K562 (cell line): ENCODE data around the gene ABCB9. TPM values are rescaled to one million over a fixed set of nuclear protein-coding genes. Genes with fewer than 3 reads are reported as not detected.
A peak's percentile ranks its signal among the peaks of the same experiment; 100 is the strongest.

Experiments
- L3MBTL2 ChIP-seq: fragments of 450-650 bp; IDR thresholded peaks from 2 replicates; pipeline ENCODE4 v1.6.1; 2016; ENCODE audit warnings: mild to moderate bottlenecking, moderate library complexity
- POLR2AphosphoS5 ChIP-seq: IDR thresholded peaks from 2 replicates; pipeline ENCODE4 v1.6.1; 2011; ENCODE audit warnings: mild to moderate bottlenecking, low read depth, low read length, moderate library complexity; ENCODE audit not compliant: control insufficient read depth, insufficient read depth
- TAL1 ChIP-seq: fragments of 450-650 bp; IDR thresholded peaks from 2 replicates; pipeline ENCODE4 v1.6.1; 2016; ENCODE audit warnings: mild to moderate bottlenecking
- THRAP3 ChIP-seq: fragments of 450-650 bp; IDR thresholded peaks from 2 replicates; pipeline ENCODE4 v1.6.1; 2016; ENCODE audit warnings: mild to moderate bottlenecking, inconsistent platforms, borderline replicate concordance
- UBTF ChIP-seq, 2 experiments: IDR thresholded peaks; 2 replicates each; pipeline ENCODE4 v1.6.1; 2012; ENCODE audit warnings: improper control_type of control experiment in 2 of 2, low read depth in 2 of 2, low read length in 2 of 2, borderline replicate concordance in 1 of 2
- ZBTB11 ChIP-seq, 3 experiments: fragments of 200-800 bp in 1 of 3; fragments of 250-450 bp in 1 of 3; fragments of 450-650 bp in 1 of 3; sonication (Bioruptor Pico) in 1 of 3; sonication (Bioruptor generic) in 1 of 3; formaldehyde crosslinking in 1 of 3; IDR thresholded peaks; 2 replicates each; pipeline versions ENCODE4 v1.6.1 to v1.8.0; 2016 to 2022; ENCODE audit warnings: mild to moderate bottlenecking in 2 of 3, missing genetic modification characterization in 2 of 3, missing compliant biosample characterization in 1 of 3, moderate library complexity in 1 of 3
- ZBTB7A ChIP-seq: IDR thresholded peaks from 2 replicates; pipeline ENCODE4 v1.6.1; 2011; ENCODE audit warnings: low read depth, mild to moderate bottlenecking, low read length, moderate library complexity, borderline replicate concordance; ENCODE audit not compliant: control insufficient read depth
- ZFX ChIP-seq: sonication (generic); formaldehyde crosslinking; IDR thresholded peaks from 2 replicates; pipeline ENCODE4 v1.8.0; 2022; ENCODE audit warnings: mild to moderate bottlenecking, missing genetic modification reagents, moderate library complexity
- polyA plus RNA-seq, 8 experiments: library from polyadenylated mRNA; depleted of rRNA in 4 of 8; stranded (reverse) in 5 of 8; unstranded in 3 of 8; fragments of >200 nt; fragmentation: Nextera tagmentation in 2 of 8; fragmentation: Illumina TruSeq in 1 of 8; extraction: Ambion mirVana in 2 of 8; extraction: Trizol in 1 of 8; gene quantifications; 2 replicates each; pipeline versions ENCODE4 v1.2.1 to v1.2.3, GENCODE V29; 2011 to 2014; ENCODE audit warnings: inconsistent platforms in 1 of 8, missing spikeins in 1 of 8
- total RNA-seq, 7 experiments: library from RNA; depleted of rRNA in 6 of 7; stranded (reverse); fragments of >200 nt in 6 of 7; fragmentation: Illumina TruSeq in 2 of 7; extraction: Trizol in 2 of 7; gene quantifications; 2 replicates each; pipeline versions ENCODE4 v1.2.1 to v1.2.3, GENCODE V29; 2011 to 2021; ENCODE audit warnings: low replicate concordance in 1 of 7
- TF ChIP-seq, protein P1 (sequence below), 2 experiments: fragments of 450-650 bp; IDR thresholded peaks; 2 replicates each; pipeline ENCODE4 v1.6.1; 2018; ENCODE audit warnings: mild to moderate bottlenecking in 2 of 2, low read depth in 1 of 2; ENCODE audit not compliant: partially characterized antibody in 2 of 2
- TF ChIP-seq, protein P2 (sequence below): sonication (generic); formaldehyde crosslinking; IDR thresholded peaks from 2 replicates; pipeline ENCODE4 v1.8.1; 2023; ENCODE audit warnings: mild to moderate bottlenecking, missing genetic modification reagents
- TF ChIP-seq, protein P3 (sequence below): sonication (generic); formaldehyde crosslinking; IDR thresholded peaks from 2 replicates; pipeline ENCODE4 v1.8.0; 2022; ENCODE audit warnings: mild to moderate bottlenecking, missing genetic modification reagents

The ABCB9 gene
- total and polyA plus RNA-seq, 9 of the 15 experiments (the other 6 are each of a cell fraction or from before 2014, with no cell fraction given), result 0.20 to 12.6 (median 6.2) TPM

DNA sequence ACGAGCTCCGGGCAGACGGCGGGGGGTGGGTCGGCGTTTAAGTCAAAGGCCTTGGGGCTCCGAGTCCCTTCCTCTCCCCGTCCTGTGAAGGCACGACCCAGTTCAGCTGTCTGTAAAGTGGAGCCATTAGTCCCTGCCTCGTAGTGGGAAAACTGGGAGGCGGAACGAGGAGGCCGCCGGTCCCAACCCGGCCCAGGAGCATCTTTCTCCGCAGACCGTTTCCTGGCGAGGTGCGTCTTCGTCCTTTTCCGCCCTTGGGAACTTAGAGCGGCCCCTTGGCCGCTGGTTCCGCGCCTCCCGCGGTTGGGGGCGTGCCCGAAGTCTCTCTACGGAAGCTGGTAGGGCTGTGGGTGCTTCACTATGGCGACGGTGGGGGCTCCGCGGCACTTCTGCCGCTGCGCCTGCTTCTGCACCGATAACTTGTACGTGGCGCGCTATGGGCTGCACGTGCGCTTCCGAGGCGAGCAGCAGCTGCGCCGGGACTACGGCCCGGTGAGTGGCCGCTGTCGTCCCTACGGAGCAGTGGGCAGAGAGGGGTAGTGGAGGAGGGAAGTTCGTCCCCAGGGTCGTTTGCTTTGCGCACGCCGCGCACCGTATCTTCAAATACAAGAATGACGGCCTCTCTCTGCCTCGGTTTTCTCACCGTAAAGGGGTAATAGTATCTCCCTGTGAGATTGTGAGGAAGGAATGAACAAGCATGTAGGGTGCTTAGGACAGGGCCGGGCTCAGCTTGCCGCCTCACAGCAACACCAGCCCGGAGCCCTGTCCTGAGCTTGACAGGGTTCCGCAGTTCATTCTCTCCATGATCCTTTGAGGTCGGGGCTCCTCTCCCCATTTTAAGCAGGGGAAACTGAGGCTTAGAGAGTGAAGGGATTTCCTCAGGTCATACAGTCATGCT lies 8.9 kb upstream of the ABCB9 start, which contains the start of gene OGFOD2 (continued):
- TF ChIP-seq, protein P1, sequence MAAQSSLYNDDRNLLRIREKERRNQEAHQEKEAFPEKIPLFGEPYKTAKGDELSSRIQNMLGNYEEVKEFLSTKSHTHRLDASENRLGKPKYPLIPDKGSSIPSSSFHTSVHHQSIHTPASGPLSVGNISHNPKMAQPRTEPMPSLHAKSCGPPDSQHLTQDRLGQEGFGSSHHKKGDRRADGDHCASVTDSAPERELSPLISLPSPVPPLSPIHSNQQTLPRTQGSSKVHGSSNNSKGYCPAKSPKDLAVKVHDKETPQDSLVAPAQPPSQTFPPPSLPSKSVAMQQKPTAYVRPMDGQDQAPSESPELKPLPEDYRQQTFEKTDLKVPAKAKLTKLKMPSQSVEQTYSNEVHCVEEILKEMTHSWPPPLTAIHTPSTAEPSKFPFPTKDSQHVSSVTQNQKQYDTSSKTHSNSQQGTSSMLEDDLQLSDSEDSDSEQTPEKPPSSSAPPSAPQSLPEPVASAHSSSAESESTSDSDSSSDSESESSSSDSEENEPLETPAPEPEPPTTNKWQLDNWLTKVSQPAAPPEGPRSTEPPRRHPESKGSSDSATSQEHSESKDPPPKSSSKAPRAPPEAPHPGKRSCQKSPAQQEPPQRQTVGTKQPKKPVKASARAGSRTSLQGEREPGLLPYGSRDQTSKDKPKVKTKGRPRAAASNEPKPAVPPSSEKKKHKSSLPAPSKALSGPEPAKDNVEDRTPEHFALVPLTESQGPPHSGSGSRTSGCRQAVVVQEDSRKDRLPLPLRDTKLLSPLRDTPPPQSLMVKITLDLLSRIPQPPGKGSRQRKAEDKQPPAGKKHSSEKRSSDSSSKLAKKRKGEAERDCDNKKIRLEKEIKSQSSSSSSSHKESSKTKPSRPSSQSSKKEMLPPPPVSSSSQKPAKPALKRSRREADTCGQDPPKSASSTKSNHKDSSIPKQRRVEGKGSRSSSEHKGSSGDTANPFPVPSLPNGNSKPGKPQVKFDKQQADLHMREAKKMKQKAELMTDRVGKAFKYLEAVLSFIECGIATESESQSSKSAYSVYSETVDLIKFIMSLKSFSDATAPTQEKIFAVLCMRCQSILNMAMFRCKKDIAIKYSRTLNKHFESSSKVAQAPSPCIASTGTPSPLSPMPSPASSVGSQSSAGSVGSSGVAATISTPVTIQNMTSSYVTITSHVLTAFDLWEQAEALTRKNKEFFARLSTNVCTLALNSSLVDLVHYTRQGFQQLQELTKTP (IDR thresholded peaks at IDR 0.05; ENCODE audit: low read depth in 1 of 2, partially characterized antibody in 2 of 2), result peak in 1 of 2 experiments; percentile 1
- TF ChIP-seq, protein P2, sequence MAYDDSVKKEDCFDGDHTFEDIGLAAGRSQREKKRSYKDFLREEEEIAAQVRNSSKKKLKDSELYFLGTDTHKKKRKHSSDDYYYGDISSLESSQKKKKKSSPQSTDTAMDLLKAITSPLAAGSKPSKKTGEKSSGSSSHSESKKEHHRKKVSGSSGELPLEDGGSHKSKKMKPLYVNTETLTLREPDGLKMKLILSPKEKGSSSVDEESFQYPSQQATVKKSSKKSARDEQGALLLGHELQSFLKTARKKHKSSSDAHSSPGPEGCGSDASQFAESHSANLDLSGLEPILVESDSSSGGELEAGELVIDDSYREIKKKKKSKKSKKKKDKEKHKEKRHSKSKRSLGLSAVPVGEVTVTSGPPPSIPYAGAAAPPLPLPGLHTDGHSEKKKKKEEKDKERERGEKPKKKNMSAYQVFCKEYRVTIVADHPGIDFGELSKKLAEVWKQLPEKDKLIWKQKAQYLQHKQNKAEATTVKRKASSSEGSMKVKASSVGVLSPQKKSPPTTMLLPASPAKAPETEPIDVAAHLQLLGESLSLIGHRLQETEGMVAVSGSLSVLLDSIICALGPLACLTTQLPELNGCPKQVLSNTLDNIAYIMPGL (CRISPR knock-in tag), result 0 out of 2 replicates have a peak, but pooled peaks have one; percentile 27
- peak; percentile 79 for TF ChIP-seq POLR2AphosphoS5
- TF ChIP-seq L3MBTL2, result peak; percentile 87
- TF ChIP-seq THRAP3, result 0 out of 2 replicates have a peak, but pooled peaks have one; percentile 29
- TF ChIP-seq ZFX (CRISPR knock-in tag), result peak; percentile 71
- no peak for TF ChIP-seq UBTF (IDR thresholded peaks at IDR 0.05; ENCODE audit: borderline replicate concordance in 1 of 2, low read depth in 2 of 2, low read length in 2 of 2)
- TF ChIP-seq ZBTB7A, result peak; percentile 34; the same call in 1 of the 2 replicates
- peak; percentile 22; the same call in 1 of the 2 replicates for TF ChIP-seq TAL1
- TF ChIP-seq, protein P3, sequence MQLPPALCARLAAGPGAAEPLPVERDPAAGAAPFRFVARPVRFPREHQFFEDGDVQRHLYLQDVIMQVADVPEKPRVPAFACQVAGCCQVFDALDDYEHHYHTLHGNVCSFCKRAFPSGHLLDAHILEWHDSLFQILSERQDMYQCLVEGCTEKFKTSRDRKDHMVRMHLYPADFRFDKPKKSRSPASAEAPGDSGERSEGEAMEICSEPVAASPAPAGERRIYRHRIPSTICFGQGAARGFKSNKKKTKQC, result peak; percentile 77; the same call in 1 of the 2 replicates
- TF ChIP-seq ZBTB11 (CRISPR knock-in tag; IDR thresholded peaks at IDR 0.05), result peak in 2 of 3 experiments; percentile 58 to 98; a peak in 3 of 6 replicates
